GM12875 (cell line): ENCODE results near the gene MGST1.

Experiments
- H3K4me3 ChIP-seq: one replicate; pipeline ENCODE4 v1.5.1; 2011; ENCODE audit warnings: low read depth, low read length, control low read depth
- TF ChIP-seq, protein P1 (sequence below): IDR thresholded peaks from 2 replicates; pipeline ENCODE4 v1.5.1; 2011; ENCODE audit warnings: low read depth, mild to moderate bottlenecking, control low read depth, inconsistent platforms, low read length, moderate library complexity, borderline replicate concordance; ENCODE audit not compliant: insufficient read depth

The MGST1 gene

DNA sequence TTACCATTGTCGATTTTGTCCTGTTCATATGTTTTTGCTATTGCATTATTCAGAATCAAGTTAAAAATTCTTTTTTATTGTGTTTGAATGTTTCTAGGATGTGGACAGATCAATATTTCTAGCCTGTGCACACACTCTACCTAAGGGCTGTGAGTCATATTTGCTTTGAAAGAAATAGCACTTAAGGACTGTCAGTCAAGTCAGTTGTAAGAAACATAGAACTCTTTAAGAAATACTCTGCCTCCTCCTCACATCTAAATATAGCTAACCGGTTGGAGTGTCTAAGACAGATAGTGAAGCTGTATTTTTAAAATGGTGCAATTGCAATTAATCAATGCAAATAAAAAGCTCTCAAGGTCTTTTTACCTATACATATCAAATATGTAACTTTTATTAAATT lies 17.9 kb upstream of the MGST1 start:
- TF ChIP-seq, protein P1, sequence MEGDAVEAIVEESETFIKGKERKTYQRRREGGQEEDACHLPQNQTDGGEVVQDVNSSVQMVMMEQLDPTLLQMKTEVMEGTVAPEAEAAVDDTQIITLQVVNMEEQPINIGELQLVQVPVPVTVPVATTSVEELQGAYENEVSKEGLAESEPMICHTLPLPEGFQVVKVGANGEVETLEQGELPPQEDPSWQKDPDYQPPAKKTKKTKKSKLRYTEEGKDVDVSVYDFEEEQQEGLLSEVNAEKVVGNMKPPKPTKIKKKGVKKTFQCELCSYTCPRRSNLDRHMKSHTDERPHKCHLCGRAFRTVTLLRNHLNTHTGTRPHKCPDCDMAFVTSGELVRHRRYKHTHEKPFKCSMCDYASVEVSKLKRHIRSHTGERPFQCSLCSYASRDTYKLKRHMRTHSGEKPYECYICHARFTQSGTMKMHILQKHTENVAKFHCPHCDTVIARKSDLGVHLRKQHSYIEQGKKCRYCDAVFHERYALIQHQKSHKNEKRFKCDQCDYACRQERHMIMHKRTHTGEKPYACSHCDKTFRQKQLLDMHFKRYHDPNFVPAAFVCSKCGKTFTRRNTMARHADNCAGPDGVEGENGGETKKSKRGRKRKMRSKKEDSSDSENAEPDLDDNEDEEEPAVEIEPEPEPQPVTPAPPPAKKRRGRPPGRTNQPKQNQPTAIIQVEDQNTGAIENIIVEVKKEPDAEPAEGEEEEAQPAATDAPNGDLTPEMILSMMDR, result no peak
- no peak overlapping the region for H3K4me3 ChIP-seq

GRCh38 chr12:16330560-16330959 lies 16.9 kb upstream of the MGST1 start:
- no peak overlapping the region for H3K4me3 ChIP-seq
- TF ChIP-seq, protein P1, result no peak

GRCh38 chr12:16331998-16332397 lies 15.4 kb upstream of the MGST1 start:
- TF ChIP-seq, protein P1, result no peak
- H3K4me3 ChIP-seq, result no peak overlapping the region

- TF ChIP-seq, protein P1, result no peak
- no peak overlapping the region for H3K4me3 ChIP-seq
These were observed 11.6 kb upstream of the MGST1 start for GRCh38 chr12:16335838-16336237.

DNA sequence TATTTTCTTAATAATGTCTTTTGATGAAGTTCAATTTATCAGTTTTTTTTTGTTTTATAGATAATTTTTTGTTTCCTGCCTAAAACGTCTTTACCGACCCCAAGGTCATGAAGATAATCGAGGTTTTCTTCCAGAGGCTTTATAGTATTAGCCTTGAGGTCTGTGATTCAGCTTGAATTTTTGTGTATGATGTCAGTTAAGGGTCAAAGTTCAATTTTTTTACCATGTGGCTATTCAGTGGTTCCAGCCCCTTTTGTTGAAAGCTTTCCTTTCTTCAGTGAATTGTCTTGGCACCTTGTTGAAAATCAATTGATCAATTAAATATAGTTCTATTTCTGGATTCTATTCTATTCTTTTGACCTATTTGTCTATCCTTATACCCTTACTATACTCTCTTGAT lies 3.2 kb upstream of the MGST1 start:
- no peak overlapping the region for H3K4me3 ChIP-seq
- TF ChIP-seq, protein P1, result no peak

DNA sequence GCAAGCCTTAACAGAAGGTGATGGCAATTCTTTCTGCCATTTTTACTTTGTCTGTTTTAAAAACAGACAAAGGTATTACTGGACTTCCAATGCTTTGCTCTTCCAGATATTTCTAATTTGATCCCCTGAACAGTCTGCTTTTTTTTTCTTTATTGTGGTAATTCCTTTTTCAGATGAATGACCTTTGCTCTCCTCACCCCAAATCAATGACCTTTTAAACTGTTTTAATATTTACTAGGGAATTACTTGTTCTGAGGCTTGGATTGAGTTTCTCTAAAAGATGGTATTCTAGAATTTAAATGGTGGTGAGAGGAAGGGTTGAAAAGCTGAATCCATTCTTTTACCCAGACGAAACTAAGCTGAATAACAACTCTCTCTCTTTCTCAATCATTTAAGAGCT lies 2.3 kb upstream of the MGST1 start:
- H3K4me3 ChIP-seq, result no peak overlapping the region
- TF ChIP-seq, protein P1, result no peak

DNA sequence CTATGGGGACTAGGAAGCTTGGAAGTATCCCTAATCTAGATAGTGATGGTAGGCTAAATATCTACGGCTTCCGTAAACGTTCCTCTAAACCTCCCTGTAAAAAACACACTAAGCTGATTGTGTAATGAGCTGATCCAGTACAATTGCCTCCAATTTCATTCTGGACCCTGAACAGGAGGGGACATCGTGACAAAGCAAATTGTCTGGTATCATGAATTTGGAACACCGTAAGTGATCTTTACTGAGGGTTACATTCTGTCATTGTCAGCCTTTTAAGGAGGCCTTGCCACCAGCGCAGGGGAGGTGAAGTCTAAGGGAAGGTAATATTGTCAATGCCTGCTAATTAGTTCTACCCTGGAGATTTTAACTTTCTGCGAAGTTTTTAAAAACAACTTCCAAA lies 487 bp upstream of the MGST1 start:
- TF ChIP-seq, protein P1, result no peak
- no peak overlapping the region for H3K4me3 ChIP-seq
